ENCODE results near the gene RHD.
"Not testable (repeated sequence)": the region's sequence is repeated elsewhere in the genome, so short reads cannot be mapped to it uniquely, and the experiment has no call there.

The RHD gene

GRCh38 chr1:25272238-25272637, at the start of gene RHD:
Gene RHD (plus strand): TSS chr1:25272509. CDS start chr1:25272548, 39 bp downstream.
- DNase-seq (ENCODE audit: extremely low read depth, low read depth) = not testable (repeated sequence)

GRCh38 chr1:25222606-25223005, 49.7 kb upstream of the RHD start:
- TF ChIP-seq CTCF (IDR thresholded peaks at IDR 0.05; ENCODE audit: low read depth, low read length) = no peak
- DNase-seq (ENCODE audit: extremely low read depth, low read depth) = no peak

GRCh38 chr1:25223471-25223870, 48.8 kb upstream of the RHD start:
- no peak for DNase-seq (ENCODE audit: extremely low read depth, low read depth)
- no peak for TF ChIP-seq CTCF (IDR thresholded peaks at IDR 0.05; ENCODE audit: low read depth, low read length)

GRCh38 chr1:25232027-25232865, 40.1 kb upstream of the RHD start, which contains the start of gene SYF2:
Gene SYF2 (minus strand): TSS chr1:25232502. CDS start chr1:25232467, 35 bp downstream.
- no peak for TF ChIP-seq CTCF (IDR thresholded peaks at IDR 0.05; ENCODE audit: low read depth, low read length)

GRCh38 chr1:25232866-25233784, 39.2 kb upstream of the RHD start:
- DNase-seq (ENCODE audit: extremely low read depth, low read depth) = peak; percentile 63
- TF ChIP-seq CTCF (IDR thresholded peaks at IDR 0.05; ENCODE audit: low read depth, low read length) = no peak

More at GRCh38 chr1:25232027-25232865, 40.1 kb upstream of the RHD start, which contains the start of gene SYF2:
- peak; percentile 85 for DNase-seq (ENCODE audit: extremely low read depth, low read depth)

- not testable (repeated sequence) for DNase-seq (ENCODE audit: extremely low read depth, low read depth)
Observed at GRCh38 chr1:25235411-25235810, 36.9 kb upstream of the RHD start.

GRCh38 chr1:25236261-25236660, 36.0 kb upstream of the RHD start:
- not testable (repeated sequence) for DNase-seq (ENCODE audit: extremely low read depth, low read depth)

GRCh38 chr1:25238046-25238445, 34.3 kb upstream of the RHD start:
- DNase-seq (ENCODE audit: extremely low read depth, low read depth) = no peak
- no peak for TF ChIP-seq CTCF (IDR thresholded peaks at IDR 0.05; ENCODE audit: low read depth, low read length)
